ENCODE results near the gene PRELP. TPM values are rescaled to one million over a fixed set of nuclear protein-coding genes. Genes with fewer than 3 reads are reported as not detected.

PRELP gene
- total and polyA plus RNA-seq, 11 donors = 3.6 to 61.9 (median 13.6) TPM

DNA sequence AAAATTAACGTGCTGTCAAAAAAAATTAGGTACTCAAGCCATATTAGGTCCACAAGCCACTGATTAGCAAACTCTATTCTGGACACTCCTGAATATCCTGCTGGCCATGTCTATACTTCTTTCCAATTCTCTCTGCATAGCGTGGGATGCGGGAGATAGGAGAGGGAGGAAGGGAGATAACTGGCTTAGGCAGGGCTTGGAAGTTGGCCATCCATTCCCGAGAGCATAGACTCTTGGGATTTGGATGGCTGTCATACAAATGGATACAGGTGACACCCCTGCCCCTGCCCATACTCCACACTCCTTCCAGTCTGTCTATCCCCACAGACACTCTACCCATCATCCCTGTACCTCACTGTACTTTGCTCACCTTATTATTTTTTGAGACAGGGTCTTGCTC, 2.3 kb upstream of the PRELP start:
- Histone ChIP-seq H3K4me3 (no peak overlapping the region), H3K9me3 (no peaks in the 10 kb centered on the region), H3K27ac (peak overlapping the region in 8 of 12 donors; percentile 24 to 88 (median 62)), H3K27me3 (no peaks in the 10 kb centered on the region), H3K4me1 (peaks cover 0 to 27% (median 1%) of the 10 kb centered on the region in 12 donors), H3K36me3 (no peaks in the 10 kb centered on the region)
- DNase-seq (peak in 1 of 5 donors; percentile 21), ATAC-seq (no peak)
- intact Hi-C loops (cut with DNase I) = loop anchor here in 1 of 10 donors (10.0 kb wide), 1 partner anchor 108 kb away; no protein-coding TSS in a partner anchor
- no peak for TF ChIP-seq POLR2A (IDR thresholded peaks at IDR 0.05)
- TF ChIP-seq, protein P1, sequence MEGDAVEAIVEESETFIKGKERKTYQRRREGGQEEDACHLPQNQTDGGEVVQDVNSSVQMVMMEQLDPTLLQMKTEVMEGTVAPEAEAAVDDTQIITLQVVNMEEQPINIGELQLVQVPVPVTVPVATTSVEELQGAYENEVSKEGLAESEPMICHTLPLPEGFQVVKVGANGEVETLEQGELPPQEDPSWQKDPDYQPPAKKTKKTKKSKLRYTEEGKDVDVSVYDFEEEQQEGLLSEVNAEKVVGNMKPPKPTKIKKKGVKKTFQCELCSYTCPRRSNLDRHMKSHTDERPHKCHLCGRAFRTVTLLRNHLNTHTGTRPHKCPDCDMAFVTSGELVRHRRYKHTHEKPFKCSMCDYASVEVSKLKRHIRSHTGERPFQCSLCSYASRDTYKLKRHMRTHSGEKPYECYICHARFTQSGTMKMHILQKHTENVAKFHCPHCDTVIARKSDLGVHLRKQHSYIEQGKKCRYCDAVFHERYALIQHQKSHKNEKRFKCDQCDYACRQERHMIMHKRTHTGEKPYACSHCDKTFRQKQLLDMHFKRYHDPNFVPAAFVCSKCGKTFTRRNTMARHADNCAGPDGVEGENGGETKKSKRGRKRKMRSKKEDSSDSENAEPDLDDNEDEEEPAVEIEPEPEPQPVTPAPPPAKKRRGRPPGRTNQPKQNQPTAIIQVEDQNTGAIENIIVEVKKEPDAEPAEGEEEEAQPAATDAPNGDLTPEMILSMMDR (IDR thresholded peaks at IDR 0.05) = no peak
- 25 to 39% (median 33%) methylated on average over 4 of the region's 4 CpGs for WGBS, 4 donors

DNA sequence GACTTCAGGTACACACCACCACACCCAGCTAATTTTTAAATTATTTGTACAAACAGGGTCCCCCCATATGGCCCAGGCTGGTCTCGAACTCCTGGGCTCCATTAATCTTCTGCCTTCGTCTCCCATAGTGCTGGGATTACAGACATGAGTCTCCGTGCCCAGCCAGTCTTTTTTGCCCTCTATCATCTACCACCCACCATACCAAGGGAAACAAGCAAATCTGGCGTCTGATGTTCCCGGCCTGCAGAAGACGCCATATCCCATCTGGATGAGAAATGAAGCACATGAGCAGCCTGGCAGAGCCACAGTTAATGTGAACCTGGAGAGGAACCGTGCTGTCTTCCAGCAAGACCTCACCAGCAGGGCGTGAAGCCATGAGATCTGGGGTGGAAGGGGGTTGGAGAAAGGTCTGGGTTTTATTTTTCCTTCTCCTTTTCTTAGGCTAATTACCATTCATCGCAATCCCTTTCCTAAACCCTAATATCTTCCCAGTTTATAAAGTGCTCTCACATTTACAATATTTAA, 1.8 kb upstream of the PRELP start:
- no peak overlapping the region for H3K4me3 ChIP-seq
- H3K27ac ChIP-seq = peak overlapping the region in 8 of 12 donors; percentile 24 to 88 (median 62)
- no peaks in the 10 kb centered on the region for H3K9me3 ChIP-seq
- intact Hi-C loops (cut with DNase I) = loop anchor here in 1 of 10 donors (10.0 kb wide), 1 partner anchor 109 kb away; no protein-coding TSS in a partner anchor
- no peaks in the 10 kb centered on the region for H3K27me3 ChIP-seq
- WGBS, 4 donors = 84 to 96% (median 87%) methylated on average over 9 of the region's 9 CpGs
- H3K36me3 ChIP-seq = no peaks in the 10 kb centered on the region
- DNase-seq (peak in 1 of 5 donors; percentile 33), ATAC-seq (no peak)
- H3K4me1 ChIP-seq = peaks cover 0 to 27% (median 1%) of the 10 kb centered on the region in 12 donors
- TF ChIP-seq, protein P1 (IDR thresholded peaks at IDR 0.05) = no peak
- no peak for TF ChIP-seq POLR2A (IDR thresholded peaks at IDR 0.05)

DNA sequence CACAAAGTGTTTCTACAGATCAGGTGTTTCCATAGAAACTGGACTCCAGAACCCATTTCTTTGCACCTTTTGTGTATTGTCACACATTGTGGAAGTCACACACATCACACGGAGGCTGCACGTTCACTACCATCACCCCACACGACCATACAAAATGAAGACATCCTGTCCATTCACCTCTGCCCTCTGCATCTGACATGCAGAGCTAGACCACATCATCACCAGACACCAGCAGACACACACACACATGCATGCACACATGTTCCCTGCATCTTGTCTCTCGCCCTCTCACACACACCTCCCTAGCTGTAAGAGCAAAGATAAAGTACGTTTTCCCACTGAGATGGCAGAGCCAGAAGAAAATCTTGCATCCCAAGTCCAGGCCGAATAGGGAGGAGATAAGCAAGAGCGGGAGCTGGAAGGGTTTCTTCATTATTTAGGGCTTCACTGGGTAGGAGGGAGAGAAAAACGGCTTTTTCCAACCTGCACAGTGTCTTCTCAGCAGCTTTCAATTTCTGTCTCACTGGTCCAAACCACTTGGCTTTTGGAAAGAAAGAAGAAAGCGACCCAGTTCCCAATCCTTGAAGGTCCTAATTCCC, 709 bp downstream of the PRELP start:
- ATAC-seq = no peak

DNA sequence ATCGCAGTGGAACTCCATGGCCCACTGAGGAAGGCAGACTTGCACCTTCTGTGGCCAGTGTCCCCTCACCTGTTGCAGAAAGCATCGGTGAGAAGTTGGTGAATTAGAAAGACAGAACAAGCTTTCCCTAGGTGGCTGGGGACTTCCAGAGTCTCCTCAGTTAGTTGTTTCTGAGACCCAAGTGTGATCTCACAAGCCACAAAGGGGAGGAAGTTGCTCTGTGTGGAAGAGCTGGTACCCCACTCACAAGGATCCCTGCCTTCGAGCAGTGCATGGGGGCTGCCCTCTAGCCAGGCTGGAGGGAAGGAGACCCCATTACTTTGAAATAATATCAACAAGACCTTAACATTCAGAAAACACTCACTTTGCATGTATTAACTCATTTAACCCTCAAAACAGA, 2.1 kb downstream of the PRELP start:
- peak overlapping the region in 11 of 12 donors; percentile 5 to 89 (median 78) for H3K27ac ChIP-seq
- intact Hi-C loops (cut with DNase I) = loop anchor here in 1 of 10 donors (10.0 kb wide), 1 partner anchor 113 kb away; no protein-coding TSS in a partner anchor
- H3K9me3 ChIP-seq = no peaks in the 10 kb centered on the region
- DNase-seq = no peak
- no peaks in the 10 kb centered on the region for H3K27me3 ChIP-seq
- ATAC-seq = no peak
- TF ChIP-seq, protein P1 (IDR thresholded peaks at IDR 0.05) = no peak
- TF ChIP-seq POLR2A (IDR thresholded peaks at IDR 0.05) = no peak
- WGBS, 4 donors = 75 to 91% (median 87%) methylated on average over 3 of the region's 3 CpGs
- H3K4me1 ChIP-seq = peaks cover 0 to 39% (median 15%) of the 10 kb centered on the region in 12 donors
- H3K4me3 ChIP-seq = peak overlapping the region in 9 of 12 donors; percentile 36 to 72 (median 51)
- H3K36me3 ChIP-seq = no peaks in the 10 kb centered on the region

More for the DNA sequence above, 709 bp downstream of the PRELP start:
- no peaks in the 10 kb centered on the region for H3K27me3 ChIP-seq
- TF ChIP-seq, protein P1 (IDR thresholded peaks at IDR 0.05) = no peak
- TF ChIP-seq POLR2A (IDR thresholded peaks at IDR 0.05) = no peak
- peak overlapping the region in 11 of 12 donors; percentile 57 to 89 (median 78) for H3K27ac ChIP-seq
- H3K4me3 ChIP-seq = peak overlapping the region in 11 of 12 donors; percentile 20 to 72 (median 50)
- H3K4me1 ChIP-seq = peaks cover 0 to 43% (median 13%) of the 10 kb centered on the region in 12 donors
- intact Hi-C loops (cut with DNase I) = loop anchor here in 1 of 10 donors (10.0 kb wide), 1 partner anchor 112 kb away; no protein-coding TSS in a partner anchor
- H3K36me3 ChIP-seq = no peaks in the 10 kb centered on the region
- no peaks in the 10 kb centered on the region for H3K9me3 ChIP-seq
- 59 to 73% (median 67%) methylated on average over 9 of the region's 9 CpGs for WGBS, 4 donors
- DNase-seq = no peak
